HCT116 (cell line): ENCODE measurements around the gene CLDN17. TPM values are rescaled to one million over a fixed set of nuclear protein-coding genes. Genes with fewer than 3 reads are reported as not detected.

Experiments used
- ATAC-seq: fragments of 200-7000 bp; cut with Tn5 transposase; 2 replicates; pipeline ENCODE4 v1.9.1; 2020; ENCODE audit warnings: mild to moderate bottlenecking, moderate library complexity
- BruUV-seq: library from RNA; stranded (reverse); fragments of 400-500 nt; replicated peaks from 2 replicates; lab custom pipeline; 2021; lab: Mats Ljungman, UMichigan
- CTCF ChIA-PET: fragments of 300-600 bp; sonication (Branson Sonifier 250); formaldehyde crosslinking; loops from one replicate; lab custom pipeline; 2021; ENCODE audit warnings: antibody characterized with exemption; lab: Charles Lee
- POLR2A ChIA-PET: fragments of 300-600, 350-600 bp; sonication (Branson Sonifier 250); formaldehyde crosslinking; loops from one replicate; lab custom pipeline; 2021; ENCODE audit warnings: antibody characterized with exemption; lab: Charles Lee
- RAD21 ChIA-PET, 2 experiments: fragments of 300-600 bp; sonication (Branson Sonifier 250); formaldehyde crosslinking; loops; one replicate each; lab custom pipeline; 2023; ENCODE audit warnings: low total read pairs in 2 of 2; ENCODE audit not compliant: uncharacterized antibody in 2 of 2, unreplicated experiment in 2 of 2, low non-redundant PET in 1 of 2; lab: Charles Lee
- DNase-seq: peaks from one replicate; pipeline ENCODE4 v3.0.0-alpha.2; 2010; ENCODE audit warnings: low read depth, low spot score
- H2AFZ ChIP-seq: fragments of 200-600 bp; shearing (Covaris generic), sonication (generic); 2 replicates; pipeline ENCODE4 v1.6.1; 2017; ENCODE audit warnings: low read depth, mixed run types, mixed read lengths, antibody characterized with exemption, low read length; ENCODE audit not compliant: poor library complexity, severe bottlenecking
- H3K27ac ChIP-seq: 2 replicates; pipeline ENCODE4 v1.5.1; 2012; ENCODE audit warnings: low read depth, low read length
- H3K27me3 ChIP-seq: fragments of 200-600 bp; sonication (generic); 2 replicates; pipeline ENCODE4 v1.6.1; 2016; ENCODE audit warnings: mixed run types, low read length, mixed read lengths; ENCODE audit not compliant: insufficient read depth
- H3K36me3 ChIP-seq, 2 experiments: fragments of 200-500 bp in 1 of 2; fragments of 200-600 bp in 1 of 2; sonication (Bioruptor generic) in 1 of 2; sonication (generic) in 1 of 2; 2 replicates each; pipeline versions ENCODE4 v1.5.1 to v1.6.1; 2014 to 2016; ENCODE audit warnings: low read length in 2 of 2, inconsistent platforms in 1 of 2, mixed read lengths in 1 of 2, mixed run types in 1 of 2; ENCODE audit not compliant: insufficient read depth in 2 of 2, control insufficient read depth in 1 of 2
- H3K4me1 ChIP-seq, 2 experiments: fragments of 200-600 bp in 1 of 2; sonication (generic) in 1 of 2; 2 replicates each; pipeline versions ENCODE4 v1.5.1 to v1.6.1; 2012 to 2017; ENCODE audit warnings: low read length in 2 of 2, inconsistent platforms in 1 of 2, mild to moderate bottlenecking in 1 of 2, mixed read lengths in 1 of 2, mixed run types in 1 of 2, moderate library complexity in 1 of 2; ENCODE audit not compliant: insufficient read depth in 2 of 2, control insufficient read depth in 1 of 2
- H3K4me2 ChIP-seq: fragments of 200-600 bp; sonication (generic); 2 replicates; pipeline ENCODE4 v1.6.1; 2017; ENCODE audit warnings: mixed run types, low read length, mixed read lengths
- H3K4me3 ChIP-seq, 2 experiments: fragments of 200-600 bp in 1 of 2; sonication (generic) in 1 of 2; replicated peaks in 1 of 2; 2 replicates each; pipeline ENCODE4 v1.5.1; 2011 to 2016; ENCODE audit warnings: low read length in 2 of 2, control low read depth in 1 of 2, low read depth in 1 of 2, mild to moderate bottlenecking in 1 of 2, mixed read lengths in 1 of 2, mixed run types in 1 of 2
- H3K79me2 ChIP-seq: fragments of 200-600 bp; sonication (generic); 2 replicates; pipeline ENCODE4 v1.6.1; 2017; ENCODE audit warnings: mild to moderate bottlenecking, mixed run types, low read length, moderate library complexity, mixed read lengths; ENCODE audit not compliant: insufficient read depth
- H3K9ac ChIP-seq: fragments of 200-600 bp; sonication (generic); 2 replicates; pipeline ENCODE4 v1.6.1; 2016; ENCODE audit warnings: low read length, mixed read lengths
- H3K9me2 ChIP-seq: fragments of 200-600 bp; sonication (generic), shearing (Covaris generic); 2 replicates; pipeline ENCODE4 v1.6.1; 2017; ENCODE audit warnings: mixed run types, mild to moderate bottlenecking, moderate library complexity; ENCODE audit not compliant: insufficient read depth
- H3K9me3 ChIP-seq, 2 experiments: fragments of 200-500 bp in 1 of 2; fragments of 200-600 bp in 1 of 2; sonication (Bioruptor generic) in 1 of 2; sonication (generic) in 1 of 2; 2 replicates each; pipeline ENCODE4 v1.6.1; 2014 to 2017; ENCODE audit warnings: low read length in 2 of 2, mixed read lengths in 2 of 2, inconsistent platforms in 1 of 2, low read depth in 1 of 2, mild to moderate bottlenecking in 1 of 2, mixed run types in 1 of 2, moderate library complexity in 1 of 2; ENCODE audit not compliant: control insufficient read depth in 1 of 2, insufficient read depth in 1 of 2
- H4K20me1 ChIP-seq: fragments of 200-600 bp; sonication (generic), shearing (Covaris generic); 2 replicates; pipeline ENCODE4 v1.6.1; 2017; ENCODE audit warnings: mixed run types, mild to moderate bottlenecking, moderate library complexity; ENCODE audit not compliant: insufficient read depth
- ATF3 ChIP-seq: IDR thresholded peaks from 2 replicates; pipeline ENCODE4 v1.6.1; 2012
- CBX3 ChIP-seq: IDR thresholded peaks from 2 replicates; pipeline ENCODE4 v1.6.1; 2012; ENCODE audit warnings: low read depth
- CTCF ChIP-seq, 3 experiments: fragments of 200-600 bp in 1 of 3; sonication (generic) in 1 of 3; IDR thresholded peaks in 2 of 3; conservative IDR thresholded peaks in 1 of 3; 2 replicates each; pipeline ENCODE4 v1.5.1; 2012 to 2017; ENCODE audit warnings: low read depth in 2 of 3, low read length in 2 of 3, antibody characterized with exemption in 1 of 3, borderline replicate concordance in 1 of 3, control low read depth in 1 of 3, mild to moderate bottlenecking in 1 of 3, mixed read lengths in 1 of 3, mixed run types in 1 of 3, moderate library complexity in 1 of 3; ENCODE audit not compliant: insufficient read depth in 1 of 3
- EGR1 ChIP-seq: IDR thresholded peaks from 2 replicates; pipeline ENCODE4 v1.6.1; 2012; ENCODE audit warnings: low read depth
- ELF1 ChIP-seq: IDR thresholded peaks from 2 replicates; pipeline ENCODE4 v1.6.1; 2012; ENCODE audit warnings: low read depth, borderline replicate concordance
- EZH2 ChIP-seq: fragments of 200-600 bp; sonication (generic); IDR thresholded peaks from 2 replicates; pipeline ENCODE4 v1.6.1; 2017; ENCODE audit warnings: antibody characterized with exemption, mixed run types
- FOSL1 ChIP-seq: IDR thresholded peaks from 2 replicates; pipeline ENCODE4 v1.6.1; 2012; ENCODE audit warnings: low read depth
- MAX ChIP-seq: IDR thresholded peaks from 2 replicates; pipeline ENCODE4 v1.6.1; 2012
- POLR2A ChIP-seq: IDR thresholded peaks from 2 replicates; pipeline ENCODE4 v1.7.0; 2011; ENCODE audit warnings: borderline replicate concordance; ENCODE audit not compliant: insufficient read depth, insufficient read length; ENCODE audit errors: extremely low read depth
- POLR2AphosphoS5 ChIP-seq: IDR thresholded peaks from 2 replicates; pipeline ENCODE4 v1.6.1; 2011; ENCODE audit warnings: mild to moderate bottlenecking, low read depth, low read length, moderate library complexity
- SP1 ChIP-seq: IDR thresholded peaks from 2 replicates; pipeline ENCODE4 v1.6.1; 2012; ENCODE audit warnings: low read depth
- SRF ChIP-seq: IDR thresholded peaks from 2 replicates; pipeline ENCODE4 v1.6.1; 2012; ENCODE audit warnings: low read depth
- ZFX ChIP-seq: fragments of 450-650 bp; IDR thresholded peaks from 2 replicates; pipeline ENCODE4 v1.6.1; 2017
- intact Hi-C: fragments of 100-400 bp; cut with micrococcal nuclease; formaldehyde crosslinking; loops from 2 replicates; pipeline ENCODE4 v1.10.0; 2022
- total RNA-seq: library from RNA; stranded (reverse); gene quantifications from one replicate; pipeline ENCODE4 v1.2.1, GENCODE V29; 2021; ENCODE audit not compliant: unreplicated experiment

Gene CLDN17
- total RNA-seq, 1 experiment from 2014 or later: not detected

- no peak for TF ChIP-seq CTCF (IDR thresholded peaks at IDR 0.05 in 2 of 3, conservative IDR thresholded peaks at IDR 0.05 in 1 of 3; ENCODE audit: borderline replicate concordance in 1 of 3, insufficient read depth in 1 of 3, low read depth in 2 of 3, low read length in 2 of 3)
- TF ChIP-seq ELF1: no peak
- no peak for TF ChIP-seq CBX3
- TF ChIP-seq FOSL1: no peak
- TF ChIP-seq ZFX: no peak
Measured at GRCh38 chr21:30166171-30166570, 434 bp downstream of the CLDN17 start (continued).

GRCh38 chr21:30164796-30165195 is 1.8 kb downstream of the CLDN17 start:
- no peaks in the 10 kb centered on the region for H3K27me3 ChIP-seq
- H3K4me3 ChIP-seq: no peak overlapping the region
- no peak overlapping the region for H3K27ac ChIP-seq
- no peak overlapping the region for H3K4me2 ChIP-seq
- no peaks in the 10 kb centered on the region for H3K9me2 ChIP-seq
- no peak overlapping the region for H3K9ac ChIP-seq
- no peak overlapping the region for H2AFZ ChIP-seq
- BruUV-seq: no TSS peak
- no peak for DNase-seq
- H3K36me3 ChIP-seq: no peaks in the 10 kb centered on the region
- no peaks in the 10 kb centered on the region for H3K79me2 ChIP-seq
- intact Hi-C loops: no loop called here
- no peaks in the 10 kb centered on the region for H4K20me1 ChIP-seq
- CTCF ChIA-PET: no interaction called here
- RAD21 ChIA-PET: no interaction called here
- ATAC-seq: no peak
- no peaks in the 10 kb centered on the region for H3K4me1 ChIP-seq
- TF ChIP-seq EZH2 (no peak), ATF3 (no peak), EGR1 (no peak), POLR2A (no peak), CBX3 (no peak), POLR2AphosphoS5 (no peak), SRF (no peak), SP1 (no peak), MAX (no peak)
- POLR2A ChIA-PET: no interaction called here
- peaks cover 32 to 46% of the 10 kb centered on the region in 2 experiments; a peak in 2 of 4 replicates for H3K9me3 ChIP-seq
